ENCODE results near the gene SETD6. TPM values are rescaled to one million over a fixed set of nuclear protein-coding genes. Genes with fewer than 3 reads are reported as not detected.

Gene SETD6
- total RNA-seq, 1 experiment from 2014 or later = 41.1 TPM

- no peak for ATAC-seq
- DNase-seq (ENCODE audit: low spot score) = no peak
- no peaks in the 10 kb centered on the region for H3K9me3 Mint-ChIP-seq
- POLR2A ChIA-PET = no interaction called here
- peaks cover 90% of the 10 kb centered on the region for H3K36me3 Mint-ChIP-seq
- CTCF ChIA-PET = interaction anchor here (0.5 kb wide), 1 partner anchor 9 kb away, joined by 3 read pairs; no protein-coding TSS in a partner anchor
- H3K4me3 Mint-ChIP-seq = no peak overlapping the region
- TF ChIP-seq NR1H2 (CRISPR knock-in tag; IDR thresholded peaks at IDR 0.05) = no peak
- no peak for TF ChIP-seq ATF6 (CRISPR knock-in tag; IDR thresholded peaks at IDR 0.05)
- no peak for TF ChIP-seq TP53 (CRISPR knock-in tag; IDR thresholded peaks at IDR 0.05)
- no peak for TF ChIP-seq MYBL2 (CRISPR knock-in tag; IDR thresholded peaks at IDR 0.05)
- no peak for TF ChIP-seq ZMAT4 (CRISPR knock-in tag; IDR thresholded peaks at IDR 0.05)
- no peak for TF ChIP-seq PRRX2 (CRISPR knock-in tag; IDR thresholded peaks at IDR 0.05)
- no peak for TF ChIP-seq KAT7 (CRISPR knock-in tag; IDR thresholded peaks at IDR 0.05; ENCODE audit: borderline replicate concordance)
- TF ChIP-seq AR (CRISPR knock-in tag; IDR thresholded peaks at IDR 0.05) = no peak
- no peaks in the 10 kb centered on the region for H3K4me1 Mint-ChIP-seq
- H3K27me3 Mint-ChIP-seq (ENCODE audit: low read depth) = no peaks in the 10 kb centered on the region
- no peak overlapping the region for H3K27ac Mint-ChIP-seq
These were observed 33.1 kb downstream of the SETD6 start for GRCh38 chr16:58548378-58548777.

- CTCF ChIA-PET = no interaction called here
- no peak for DNase-seq (ENCODE audit: low spot score)
- no peak overlapping the region for H3K27ac Mint-ChIP-seq
- H3K4me1 Mint-ChIP-seq = no peaks in the 10 kb centered on the region
- no peaks in the 10 kb centered on the region for H3K27me3 Mint-ChIP-seq (ENCODE audit: low read depth)
- no peak for TF ChIP-seq ERG (CRISPR knock-in tag; IDR thresholded peaks at IDR 0.05)
- no peak for TF ChIP-seq MLX (CRISPR knock-in tag; IDR thresholded peaks at IDR 0.05)
- TF ChIP-seq ZNF281 (CRISPR knock-in tag; IDR thresholded peaks at IDR 0.05) = no peak
- no peak for TF ChIP-seq JAZF1 (CRISPR knock-in tag; IDR thresholded peaks at IDR 0.05)
- TF ChIP-seq GRHL2 (CRISPR knock-in tag; IDR thresholded peaks at IDR 0.05; ENCODE audit: insufficient replicate concordance, severe bottlenecking) = no peak
- no peaks in the 10 kb centered on the region for H3K9me3 Mint-ChIP-seq
- peaks cover 87% of the 10 kb centered on the region for H3K36me3 Mint-ChIP-seq
- no peak for ATAC-seq
- POLR2A ChIA-PET = interaction anchor here (0.5 kb wide), 1 partner anchor 37 kb away, joined by 3 read pairs; no protein-coding TSS in a partner anchor
- H3K4me3 Mint-ChIP-seq = no peak overlapping the region
These were observed 36.2 kb downstream of the SETD6 start for GRCh38 chr16:58551496-58551895.

Data from WTC11 (cell line).